A172 (cell line): Measurements from ENCODE around the gene TRIM48. TPM values are rescaled to one million over a fixed set of nuclear protein-coding genes. Genes with fewer than 3 reads are reported as not detected.
"Not testable (repeated sequence)": the region's sequence is repeated elsewhere in the genome, so short reads cannot be mapped to it uniquely, and the experiment has no call there.

Source experiments
- DNase-seq: peaks from one replicate; pipeline ENCODE4 v3.0.0-alpha.2; 2015; ENCODE audit warnings: low spot score
- total RNA-seq: library from RNA; depleted of rRNA; stranded (reverse); fragments of >200 nt; shearing (Covaris generic); gene quantifications from 2 replicates; pipeline ENCODE4 v1.2.3, GENCODE V29; 2014; rRNA removed

The TRIM48 gene
- not detected in 2 replicates for total RNA-seq

GRCh38 chr11:55261855-55262254, at the start of gene TRIM48:
TRIM48 (plus strand) TSS chr11:55262155; CDS start chr11:55262268, 113 bp downstream.
- DNase-seq, result not testable (repeated sequence)

GRCh38 chr11:55238316-55238715, 23.6 kb upstream of the TRIM48 start:
- DNase-seq, result not testable (repeated sequence)

- DNase-seq, result no peak
Measured at GRCh38 chr11:55263081-55263480, 1.1 kb downstream of the TRIM48 start.

Other genes starting within 250 kb of the TRIM48 start
- not detected in 2 replicates for gene OR4A16, start 81.0 kb downstream of the TRIM48 start, total RNA-seq
- not detected in 2 replicates for gene OR4A15, start 105.8 kb downstream of the TRIM48 start, total RNA-seq